LHCN-M2 (cell line): ENCODE data around the gene PMEPA1. TPM values are rescaled to one million over a fixed set of nuclear protein-coding genes. Genes with fewer than 3 reads are reported as not detected.

Experiments
- DNase-seq: peaks from one replicate; pipeline ENCODE4 v3.0.0-alpha.2; 2012; ENCODE audit warnings: low read depth
- total RNA-seq: library from RNA; depleted of rRNA; stranded (reverse); fragments of >200 nt; gene quantifications from 2 replicates; pipeline ENCODE4 v1.2.3, GENCODE V29; 2014; rRNA removed

The PMEPA1 gene
- total RNA-seq, 1 experiment from 2014 or later = 2.4 TPM

GRCh38 chr20:57609842-57610167 lies 100.0 kb downstream of the PMEPA1 start:
- DNase-seq = no peak

- no peak for DNase-seq
These were observed 100.6 kb downstream of the PMEPA1 start for GRCh38 chr20:57609086-57609841.

- DNase-seq = no peak
These were observed 101.3 kb downstream of the PMEPA1 start for GRCh38 chr20:57608516-57608915.

- DNase-seq = no peak
These were observed 103.9 kb downstream of the PMEPA1 start for GRCh38 chr20:57605878-57606277.

- DNase-seq = no peak
These were observed 104.8 kb downstream of the PMEPA1 start for GRCh38 chr20:57605045-57605444.

- DNase-seq = no peak
These were observed 106.7 kb downstream of the PMEPA1 start for GRCh38 chr20:57603120-57603519.

GRCh38 chr20:57601737-57602136 lies 108.1 kb downstream of the PMEPA1 start:
- DNase-seq = no peak

GRCh38 chr20:57601211-57601570 lies 108.6 kb downstream of the PMEPA1 start:
- DNase-seq = no peak

GRCh38 chr20:57600320-57601210 lies 109.2 kb downstream of the PMEPA1 start:
- DNase-seq = peak; percentile 38

- DNase-seq = no peak
These were observed 111.3 kb downstream of the PMEPA1 start for GRCh38 chr20:57598491-57598890.

Other genes with a start within 250 kb of the PMEPA1 start
- gene CTCFL, start 184.9 kb downstream of the PMEPA1 start, total RNA-seq = not detected in 2 replicates
- not detected in 2 replicates for gene PCK1, start 148.9 kb downstream of the PMEPA1 start, total RNA-seq
- not detected in 2 replicates for gene ZBP1, start 89.6 kb downstream of the PMEPA1 start, total RNA-seq